Measurements from ENCODE around the gene CTDSPL. TPM values are rescaled to one million over a fixed set of nuclear protein-coding genes. Genes with fewer than 3 reads are reported as not detected.
"Not testable (repeated sequence)": the region's sequence is repeated elsewhere in the genome, so short reads cannot be mapped to it uniquely, and the experiment has no call there.

The CTDSPL gene
- total RNA-seq, 4 donors from 2014 or later = 39.8 to 105 (median 56.2) TPM

- in situ Hi-C loops (cut with MboI; ENCODE audit: low pct_ligation_motif_present in 1 of 4, low pct_unique_long_range_greater_than_20kb in 1 of 4, low sequenced_read_pairs in 3 of 4) (loop anchor here in 2 of 4 donors (5.0 to 10.0 kb wide), 2 partner anchors 112 to 114 kb away; no protein-coding TSS in a partner anchor), intact Hi-C loops (cut with DNase I; ENCODE audit: low total_unique reads) (no loop called here)
- no peak overlapping the region for H3K4me3 ChIP-seq
- TF ChIP-seq POLR2A (IDR thresholded peaks at IDR 0.05) = no peak
- TF ChIP-seq POLR2AphosphoS5 (IDR thresholded peaks at IDR 0.05) = no peak
- TF ChIP-seq CTCF (IDR thresholded peaks at IDR 0.05) = no peak
- TF ChIP-seq EP300 (IDR thresholded peaks at IDR 0.05; ENCODE audit: low read depth) = no peak
- no peak overlapping the region for H3K27ac ChIP-seq
- H3K9me3 ChIP-seq = no peaks in the 10 kb centered on the region
- no peak for DNase-seq
- no peaks in the 10 kb centered on the region for H3K27me3 ChIP-seq
- peaks cover 0 to 30% (median 15%) of the 10 kb centered on the region in 4 donors for H3K4me1 ChIP-seq
- H3K36me3 ChIP-seq = no peaks in the 10 kb centered on the region
- WGBS, 2 donors (ENCODE audit: low coverage in 1 of 2) = 83 to 88% methylated on average over 4 to 15 of the region's 15 CpGs
Measured at GRCh38 chr3:37968813-37969595, 107.3 kb downstream of the CTDSPL start.

- Histone ChIP-seq H3K27me3 (no peaks in the 10 kb centered on the region), H3K36me3 (no peaks in the 10 kb centered on the region), H3K4me1 (peaks cover 0 to 23% (median 14%) of the 10 kb centered on the region in 4 donors), H3K27ac (no peak overlapping the region), H3K9me3 (no peaks in the 10 kb centered on the region), H3K4me3 (no peak overlapping the region)
- no peak for TF ChIP-seq POLR2AphosphoS5 (IDR thresholded peaks at IDR 0.05)
- no peak for TF ChIP-seq CTCF (IDR thresholded peaks at IDR 0.05)
- TF ChIP-seq EP300 (IDR thresholded peaks at IDR 0.05; ENCODE audit: low read depth) = no peak
- no peak for TF ChIP-seq POLR2A (IDR thresholded peaks at IDR 0.05)
- 62 to 80% methylated on average over 1 to 7 of the region's 7 CpGs for WGBS, 2 donors (ENCODE audit: low coverage in 1 of 2)
- intact Hi-C loops (cut with DNase I; ENCODE audit: low total_unique reads) (no loop called here), in situ Hi-C loops (cut with MboI; ENCODE audit: low pct_ligation_motif_present in 1 of 4, low pct_unique_long_range_greater_than_20kb in 1 of 4, low sequenced_read_pairs in 3 of 4) (loop anchor here in 2 of 4 donors (5.0 to 10.0 kb wide), 2 partner anchors 112 to 115 kb away; no protein-coding TSS in a partner anchor)
- no peak for DNase-seq
Measured at GRCh38 chr3:37969596-37970100, 108.0 kb downstream of the CTDSPL start.

- intact Hi-C loops (cut with DNase I; ENCODE audit: low total_unique reads) = no loop called here
- 79% methylated on average over 5 of the region's 5 CpGs; no CpG with 5 or more reads in 1 of the 2 donors for WGBS, 2 donors (ENCODE audit: low coverage in 1 of 2)
- Histone ChIP-seq H3K9me3 (no peaks in the 10 kb centered on the region), H3K4me1 (peaks cover 0 to 14% (median 8%) of the 10 kb centered on the region in 4 donors), H3K4me3 (no peak overlapping the region), H3K27me3 (no peaks in the 10 kb centered on the region), H3K36me3 (peaks cover 0 to 2% (median 0%) of the 10 kb centered on the region in 4 donors), H3K27ac (no peak overlapping the region)
- no peak for DNase-seq
- no peak for TF ChIP-seq CTCF (IDR thresholded peaks at IDR 0.05)
- TF ChIP-seq EP300 (IDR thresholded peaks at IDR 0.05; ENCODE audit: low read depth) = no peak
- TF ChIP-seq POLR2AphosphoS5 (IDR thresholded peaks at IDR 0.05) = no peak
- no peak for TF ChIP-seq POLR2A (IDR thresholded peaks at IDR 0.05)
- in situ Hi-C loops (cut with MboI; ENCODE audit: low pct_ligation_motif_present in 1 of 4, low pct_unique_long_range_greater_than_20kb in 1 of 4, low sequenced_read_pairs in 3 of 4) = no loop called here
Measured at GRCh38 chr3:37970802-37971201, 109.1 kb downstream of the CTDSPL start.

- Histone ChIP-seq H3K9me3 (no peaks in the 10 kb centered on the region), H3K4me1 (peaks cover 0 to 14% (median 8%) of the 10 kb centered on the region in 4 donors), H3K27ac (no peak overlapping the region), H3K36me3 (peaks cover 0 to 7% (median 2%) of the 10 kb centered on the region in 4 donors), H3K27me3 (no peaks in the 10 kb centered on the region), H3K4me3 (no peak overlapping the region)
- intact Hi-C loops (cut with DNase I; ENCODE audit: low total_unique reads) = no loop called here
- in situ Hi-C loops (cut with MboI; ENCODE audit: low pct_ligation_motif_present in 1 of 4, low pct_unique_long_range_greater_than_20kb in 1 of 4, low sequenced_read_pairs in 3 of 4) = no loop called here
- TF ChIP-seq POLR2A (IDR thresholded peaks at IDR 0.05) (no peak), CTCF (IDR thresholded peaks at IDR 0.05) (no peak), EP300 (IDR thresholded peaks at IDR 0.05; ENCODE audit: low read depth) (no peak), POLR2AphosphoS5 (IDR thresholded peaks at IDR 0.05) (no peak)
- DNase-seq = no peak
Measured at GRCh38 chr3:37971467-37971866, 109.8 kb downstream of the CTDSPL start.

GRCh38 chr3:37972056-37972455 is 110.4 kb downstream of the CTDSPL start:
- H3K27ac ChIP-seq; H3K27me3 ChIP-seq; intact Hi-C loops (cut with DNase I; ENCODE audit: low total_unique reads); DNase-seq; H3K4me3 ChIP-seq; H3K36me3 ChIP-seq; in situ Hi-C loops (cut with MboI; ENCODE audit: low pct_ligation_motif_present in 1 of 4, low pct_unique_long_range_greater_than_20kb in 1 of 4, low sequenced_read_pairs in 3 of 4); H3K9me3 ChIP-seq: not testable (repeated sequence)
- peaks cover 0 to 13% (median 5%) of the 10 kb centered on the region in 4 donors for H3K4me1 ChIP-seq
- WGBS, 2 donors (ENCODE audit: low coverage in 1 of 2) = 85 to 88% methylated on average over 7 to 8 of the region's 8 CpGs
